ENCODE data around the gene SLC6A11.

The SLC6A11 gene

DNA sequence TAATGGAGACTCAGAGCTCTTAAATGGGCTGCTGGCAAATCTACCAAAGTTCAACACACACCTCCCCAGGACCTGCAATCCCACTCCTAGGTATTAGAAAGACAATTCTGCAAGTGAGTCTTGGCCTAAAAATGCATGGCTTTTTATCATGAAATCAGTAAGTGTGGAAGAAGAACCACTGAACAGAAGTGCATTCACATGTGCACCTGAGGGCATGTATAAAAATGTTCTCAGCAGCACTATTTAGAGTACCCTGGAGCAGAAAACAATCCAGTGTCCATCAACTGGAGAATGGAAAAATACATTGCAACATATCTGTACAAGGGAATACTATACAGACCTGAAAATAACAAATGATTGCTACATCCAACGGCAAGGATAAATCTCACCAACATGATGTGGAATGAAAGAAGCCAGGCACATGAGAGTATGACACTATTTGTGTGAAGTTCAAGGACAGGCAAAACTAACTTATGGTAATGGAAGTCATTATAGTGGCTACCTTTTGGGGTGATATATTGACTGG lies 168.4 kb downstream of the SLC6A11 start:
- no peak for FAIRE-seq

DNA sequence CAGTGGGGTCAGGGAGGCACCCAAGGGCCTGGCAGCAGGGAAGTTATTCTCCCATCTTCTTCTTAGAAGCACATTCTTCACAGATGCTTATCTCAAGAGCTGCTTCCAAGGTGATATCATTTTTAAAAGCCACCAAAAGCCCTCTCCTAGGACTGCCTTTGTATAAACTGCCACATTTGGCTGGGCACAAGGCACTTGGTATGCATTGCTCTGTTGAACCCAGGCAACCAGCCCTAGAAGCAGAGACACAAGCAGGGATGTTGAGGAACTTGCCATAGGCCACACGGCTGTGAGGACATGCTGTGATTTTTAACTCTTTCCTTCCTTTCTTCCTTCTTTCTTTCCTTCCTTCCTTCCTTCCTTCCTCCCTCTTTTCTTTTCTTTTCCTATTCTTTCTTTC lies 169.2 kb downstream of the SLC6A11 start:
- no peak for FAIRE-seq

DNA sequence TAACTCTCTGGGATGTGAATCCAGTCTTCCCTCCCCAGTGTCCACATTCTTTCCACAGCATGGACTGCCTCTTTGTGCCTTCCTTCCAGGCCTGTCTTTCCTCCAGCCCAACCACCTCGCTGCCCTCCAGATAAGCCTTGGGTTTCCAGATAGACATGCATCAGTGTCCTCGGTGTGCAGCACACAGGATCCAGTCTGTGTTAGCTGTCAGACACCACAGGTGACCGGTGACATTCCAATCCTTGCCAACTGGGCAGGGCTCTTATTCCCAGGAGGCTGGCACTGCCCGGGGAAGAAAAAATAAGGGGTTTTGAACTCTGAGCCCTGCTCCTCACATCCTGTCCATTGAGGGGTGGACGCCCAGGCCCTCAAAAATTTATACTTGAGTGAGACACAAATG lies 170.6 kb downstream of the SLC6A11 start:
- FAIRE-seq = no peak

DNA sequence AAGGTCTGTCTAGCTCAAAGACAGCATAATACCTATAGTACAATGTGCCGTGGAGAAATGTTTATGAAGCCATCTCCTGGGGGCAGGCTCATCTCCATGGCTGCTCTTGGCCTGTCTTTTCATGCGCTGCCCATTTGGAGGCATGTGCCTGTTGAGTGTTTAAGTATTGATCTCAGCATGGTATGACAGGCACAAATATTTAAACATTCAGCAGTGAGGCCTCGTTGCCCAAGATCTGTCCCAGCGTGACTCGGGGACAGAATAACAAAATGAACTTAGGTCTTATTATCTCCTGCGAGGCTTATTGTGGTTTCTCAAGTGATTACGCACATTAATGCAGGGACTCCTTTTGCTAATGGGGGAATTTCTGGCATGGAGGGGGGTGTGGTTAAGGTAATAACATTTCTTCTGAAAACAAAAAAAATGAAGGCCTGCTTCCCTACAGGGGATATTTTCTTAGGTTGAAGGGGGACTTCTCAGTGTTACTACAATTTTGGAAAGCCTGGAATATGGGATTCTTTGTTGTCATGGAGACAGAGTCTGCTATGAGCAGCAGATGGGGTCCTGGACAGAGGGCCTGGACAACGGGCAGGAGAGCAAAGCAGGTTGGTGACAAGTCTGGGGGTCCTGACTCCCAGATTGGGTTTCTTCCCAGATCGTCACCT lies 172.1 kb downstream of the SLC6A11 start:
- no peak for FAIRE-seq

DNA sequence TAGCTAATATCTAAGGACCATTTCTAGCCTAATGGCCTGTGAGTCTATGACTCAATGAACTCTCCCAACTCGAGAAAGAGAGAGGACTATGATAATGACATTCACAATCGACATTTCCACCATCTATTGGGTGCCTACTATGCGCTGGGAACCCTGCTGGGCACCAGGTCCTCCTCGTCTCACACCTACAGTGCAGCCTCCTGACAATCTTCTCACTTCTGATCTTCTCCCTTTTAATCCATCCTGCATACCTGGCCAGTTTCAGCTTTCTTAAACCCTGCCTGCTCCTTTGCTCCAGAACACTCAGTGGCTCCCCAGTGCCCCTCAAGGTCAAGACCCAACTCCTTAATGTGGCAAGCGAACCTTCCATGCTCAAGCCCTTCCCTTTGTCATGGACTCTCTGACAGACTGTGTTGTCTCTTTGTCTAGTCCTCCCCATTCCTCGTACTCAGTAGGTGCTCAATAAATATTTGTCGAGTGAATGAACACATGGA lies 173.0 kb downstream of the SLC6A11 start:
- FAIRE-seq = no peak

All from A204.1 (cell line).